NK-92 (cell line): Measurements from ENCODE around the gene EPHA6.
"Not testable (repeated sequence)": the region's sequence is repeated elsewhere in the genome, so short reads cannot be mapped to it uniquely, and the experiment has no call there.

Experiments
- DNase-seq: peaks from one replicate; lab custom pipeline; 2025; ENCODE audit not compliant: unreplicated experiment; lab: John Stamatoyannopoulos, UW

EPHA6 gene

DNA sequence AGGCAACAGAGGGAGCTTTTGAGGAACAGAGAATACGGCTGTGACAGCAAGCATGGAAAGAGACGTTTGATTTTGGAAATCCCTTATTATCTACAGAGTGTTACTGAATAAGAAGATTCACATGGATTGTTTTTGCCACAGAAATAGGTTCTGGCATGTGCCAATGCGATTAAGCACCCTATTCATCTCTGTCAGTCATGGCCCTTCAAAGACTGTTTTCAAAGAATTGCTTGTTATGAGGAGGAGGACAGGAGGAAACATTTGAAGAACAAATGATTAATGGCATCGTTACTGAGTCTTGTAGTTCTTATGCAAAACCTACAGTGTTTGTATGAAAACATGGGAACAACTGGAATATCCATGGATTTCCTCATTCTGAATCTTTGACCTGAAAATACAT lies 86.2 kb downstream of the EPHA6 start:
- DNase-seq: no peak

DNA sequence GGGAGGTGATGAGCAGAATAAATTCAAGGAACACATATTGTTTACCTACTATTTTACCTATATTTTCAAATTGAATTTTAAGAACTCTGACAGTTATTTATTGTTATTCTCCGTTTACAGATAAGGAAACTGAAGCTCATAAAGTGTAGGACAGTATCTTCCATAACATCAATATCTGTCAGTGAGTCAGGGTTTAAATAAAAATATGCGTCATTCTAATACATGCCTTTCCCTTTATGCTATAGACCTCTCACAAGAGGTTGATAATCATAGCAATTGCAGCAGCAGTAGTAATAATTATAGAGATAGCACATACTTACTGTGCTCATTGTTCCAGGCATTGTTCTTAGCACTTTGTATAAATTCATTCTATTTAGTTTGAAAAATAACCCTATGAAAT lies 101.1 kb downstream of the EPHA6 start:
- no peak for DNase-seq

DNA sequence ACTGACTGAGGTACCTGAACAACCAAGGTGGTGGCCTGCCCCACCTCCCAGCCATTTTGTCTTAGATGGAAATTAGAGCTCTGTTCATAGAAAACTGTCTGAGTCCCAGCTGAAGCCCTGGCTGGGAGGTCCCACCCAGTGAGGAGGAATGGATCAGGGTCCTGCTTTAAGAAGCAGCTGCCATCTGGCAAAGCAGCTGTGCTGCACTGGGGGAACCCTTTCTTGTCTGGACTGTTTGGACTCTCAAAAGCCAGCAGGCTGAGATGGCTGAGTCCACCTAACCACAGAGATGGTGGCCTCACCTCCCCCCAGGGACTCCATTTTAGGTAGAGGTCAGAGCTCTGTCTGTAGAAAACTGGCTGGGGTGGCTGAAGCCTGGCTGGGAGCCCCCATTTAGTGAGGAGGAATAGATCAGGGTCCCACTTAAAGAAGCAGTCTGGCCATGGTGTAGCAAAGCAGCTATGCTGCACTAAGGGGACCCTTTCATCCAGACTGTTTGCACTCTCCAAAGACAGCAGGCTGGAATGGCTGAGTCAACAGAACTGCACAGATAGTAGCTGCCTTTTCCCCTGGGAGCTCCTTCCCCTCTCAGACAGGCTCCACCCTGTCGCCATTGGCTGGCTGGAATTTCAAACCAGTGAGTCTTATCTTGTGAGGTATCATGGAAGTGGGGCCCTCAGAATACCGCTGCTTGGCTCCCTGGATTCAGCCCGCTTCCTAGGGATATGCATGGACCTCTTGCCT lies 116.9 kb downstream of the EPHA6 start:
- DNase-seq: no peak

DNA sequence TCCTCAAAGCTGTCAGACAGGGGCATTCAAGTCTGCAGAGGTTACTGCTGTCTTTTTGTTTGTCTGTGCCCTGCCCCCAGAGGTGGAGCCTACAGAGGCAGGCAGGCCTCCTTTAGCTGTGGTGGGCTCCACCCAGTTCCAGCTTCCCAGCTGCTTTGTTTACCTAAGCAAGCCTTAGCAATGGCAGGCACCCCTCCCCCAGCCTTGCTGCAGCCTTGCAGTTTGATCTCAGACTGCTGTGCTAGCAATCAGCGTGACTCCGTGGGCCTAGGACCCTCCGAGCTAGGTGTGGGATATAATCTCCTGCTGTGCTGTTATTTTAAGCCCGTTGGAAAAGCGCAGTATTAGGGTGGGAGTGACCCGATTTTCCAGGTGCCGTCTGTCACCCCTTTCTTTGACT lies 127.7 kb downstream of the EPHA6 start:
- not testable (repeated sequence) for DNase-seq

DNA sequence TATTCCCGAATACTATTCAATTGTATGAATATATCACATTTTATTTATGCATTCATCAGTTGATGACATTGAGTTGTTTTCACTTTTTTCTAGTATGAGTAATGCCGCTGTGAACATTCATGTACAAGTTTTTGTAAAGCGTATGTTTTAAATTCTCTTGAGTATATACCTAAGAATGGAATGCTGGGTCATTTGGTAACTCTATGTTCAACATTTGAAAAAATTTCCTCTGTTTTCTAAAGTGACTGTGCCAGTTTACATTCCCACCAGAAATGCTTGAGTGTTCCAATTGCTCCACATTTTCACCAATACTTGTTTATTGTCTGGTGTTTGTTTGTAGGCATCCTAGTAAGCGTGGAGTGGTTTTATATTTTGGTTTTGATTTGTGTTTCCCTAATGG lies 144.5 kb downstream of the EPHA6 start:
- DNase-seq: no peak

DNA sequence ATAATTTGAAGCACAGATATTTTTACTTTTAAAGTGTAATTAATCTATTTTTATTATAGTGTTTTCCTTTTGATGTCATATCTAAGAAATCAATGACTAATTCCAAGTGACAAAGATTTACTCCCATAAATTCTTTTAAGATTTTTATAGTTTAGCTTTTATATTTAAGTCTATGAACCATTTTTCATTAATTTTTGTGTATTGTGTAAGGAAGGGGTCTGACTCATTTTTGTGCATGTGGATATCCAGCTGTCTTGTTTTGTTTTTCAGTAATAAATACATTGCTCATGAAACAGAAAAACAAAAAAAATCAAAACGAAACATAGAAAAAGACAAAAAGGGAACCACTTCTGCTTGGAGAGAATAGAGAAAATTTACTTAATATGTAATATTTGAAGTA lies 145.1 kb downstream of the EPHA6 start:
- DNase-seq: no peak

DNA sequence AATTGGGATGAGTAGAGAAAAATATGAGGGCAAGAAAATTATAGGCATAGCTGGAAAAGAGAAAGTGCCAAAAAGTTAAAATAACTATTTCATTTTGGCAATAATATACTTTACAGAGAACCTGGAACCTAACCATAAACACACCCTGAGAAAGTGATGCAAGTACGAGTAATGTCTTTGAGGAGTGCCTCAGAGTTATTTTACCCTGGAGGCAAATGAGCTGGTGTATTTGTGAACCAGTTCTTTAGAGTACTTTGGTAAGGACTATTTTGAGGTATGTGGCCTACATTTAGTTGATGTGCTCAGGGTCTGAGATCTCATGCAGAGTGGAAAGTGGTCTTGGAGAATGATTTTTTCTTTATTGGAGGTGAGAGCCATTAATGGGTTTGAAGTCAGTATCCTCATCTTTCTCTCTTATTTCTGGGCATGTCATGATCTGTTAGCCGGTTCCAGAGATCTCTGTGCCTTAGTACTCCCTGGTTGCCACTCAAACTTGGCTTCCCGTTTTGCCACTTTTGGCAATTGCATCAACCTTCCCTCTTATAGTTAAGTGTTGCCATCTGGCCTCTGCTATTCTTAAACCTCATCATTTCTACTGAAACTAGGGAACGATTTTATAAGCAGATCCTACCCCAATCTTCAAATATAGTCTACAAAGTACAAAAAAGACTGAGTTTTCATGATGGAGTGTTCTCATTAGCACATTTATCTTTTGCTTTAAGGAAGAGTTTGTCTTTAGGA lies 145.7 kb downstream of the EPHA6 start:
- DNase-seq: no peak

DNA sequence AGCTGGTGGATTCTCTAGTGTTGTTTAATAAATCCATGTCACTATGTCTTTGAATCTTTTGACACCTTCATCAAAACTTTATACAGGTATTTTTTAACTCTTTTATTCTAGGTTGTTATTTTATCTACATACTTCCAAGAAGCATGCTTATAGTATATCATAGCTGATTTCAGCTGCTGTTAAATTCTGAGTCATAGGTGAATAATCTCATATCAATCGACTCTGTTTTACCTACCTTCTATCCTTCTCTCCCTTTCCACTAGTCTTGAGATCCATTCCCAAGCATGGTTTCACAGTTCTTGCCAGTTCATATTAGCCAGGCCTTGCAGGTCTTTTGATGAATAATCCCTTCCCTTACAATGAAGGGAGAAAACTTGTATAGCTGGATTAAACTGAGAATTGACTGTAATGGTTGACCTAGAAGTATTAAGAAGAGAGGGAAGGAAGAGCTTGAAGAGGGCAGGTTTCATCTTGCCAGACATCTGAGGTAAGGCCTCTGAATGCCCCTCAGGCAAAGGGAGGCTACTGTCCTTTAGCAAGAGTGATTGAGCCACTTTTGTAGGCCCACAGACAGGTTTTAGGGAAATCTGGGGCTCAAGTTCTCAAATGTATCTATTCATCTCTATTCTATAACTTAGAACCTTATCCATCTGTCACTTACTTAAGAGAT lies 146.4 kb downstream of the EPHA6 start:
- DNase-seq: no peak

DNA sequence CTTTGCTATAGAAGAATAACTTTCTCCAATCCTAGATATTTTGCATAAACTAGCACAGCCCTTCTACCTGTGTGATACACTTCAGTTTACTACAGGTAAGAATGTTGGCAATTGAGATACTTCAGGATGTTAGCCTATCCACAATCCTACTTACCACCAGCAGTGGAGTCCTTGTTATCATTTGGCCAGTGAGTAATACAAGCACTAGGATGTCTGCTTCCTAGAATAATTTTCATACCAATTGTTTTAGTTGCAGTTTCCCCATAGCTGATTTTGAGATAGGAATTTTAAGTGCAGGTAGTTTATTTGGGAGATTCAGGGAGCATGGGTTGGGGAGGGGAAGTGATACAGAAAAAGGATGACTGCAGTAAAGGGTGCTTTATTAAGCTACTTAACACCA lies 147.2 kb downstream of the EPHA6 start:
- no peak for DNase-seq

DNA sequence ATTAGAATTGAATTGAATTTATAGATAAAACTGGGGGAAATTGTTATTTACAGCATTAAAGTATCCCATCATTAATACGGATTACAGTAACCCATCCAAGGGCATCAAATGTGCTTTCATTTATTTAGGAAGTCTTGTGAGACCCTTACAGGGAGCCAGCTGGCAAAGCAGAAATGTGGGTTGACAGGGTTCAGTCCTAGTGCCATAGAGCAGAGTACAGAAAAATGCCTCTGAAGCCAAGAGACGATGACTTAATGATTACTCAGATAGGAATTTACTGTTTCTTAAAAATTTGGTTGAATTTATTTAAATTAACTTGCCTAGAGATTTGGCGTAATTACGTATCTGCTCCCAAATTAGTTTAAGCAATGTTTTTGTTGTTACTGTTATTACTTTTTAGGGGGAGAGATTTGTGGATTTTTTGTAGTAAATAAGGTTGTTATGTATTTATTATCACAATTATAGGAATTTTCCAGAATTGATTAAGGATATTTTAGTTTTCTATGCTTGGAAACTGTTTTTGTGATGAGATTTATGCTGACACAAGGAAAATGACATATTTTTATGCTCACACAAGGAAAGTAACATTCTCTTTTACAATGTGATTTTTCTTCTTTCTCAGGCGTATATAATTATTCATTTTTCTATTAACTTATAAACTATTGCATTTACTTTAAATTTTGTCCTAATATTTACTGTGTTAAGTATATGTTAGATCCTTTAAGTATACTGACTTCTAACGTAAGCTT lies 152.0 kb downstream of the EPHA6 start:
- DNase-seq: no peak

DNA sequence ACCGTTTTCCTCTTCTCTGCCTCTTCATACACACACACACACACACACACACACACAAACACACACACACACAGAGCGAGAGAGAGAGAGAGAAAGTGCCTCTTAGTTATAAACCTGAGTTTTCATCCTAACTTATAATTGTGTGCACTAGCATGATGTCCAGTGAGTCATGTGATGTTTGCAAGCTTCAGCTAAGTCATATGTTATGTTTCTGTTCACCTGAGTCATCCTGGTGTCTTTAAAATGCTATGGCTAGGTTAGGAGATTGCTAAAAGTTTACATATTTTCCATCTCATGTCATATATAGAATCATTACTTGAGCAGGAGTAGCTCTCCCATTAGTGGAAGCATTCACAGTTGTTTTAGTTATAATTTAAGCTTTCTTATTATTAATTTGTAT lies 155.8 kb downstream of the EPHA6 start:
- DNase-seq: no peak

DNA sequence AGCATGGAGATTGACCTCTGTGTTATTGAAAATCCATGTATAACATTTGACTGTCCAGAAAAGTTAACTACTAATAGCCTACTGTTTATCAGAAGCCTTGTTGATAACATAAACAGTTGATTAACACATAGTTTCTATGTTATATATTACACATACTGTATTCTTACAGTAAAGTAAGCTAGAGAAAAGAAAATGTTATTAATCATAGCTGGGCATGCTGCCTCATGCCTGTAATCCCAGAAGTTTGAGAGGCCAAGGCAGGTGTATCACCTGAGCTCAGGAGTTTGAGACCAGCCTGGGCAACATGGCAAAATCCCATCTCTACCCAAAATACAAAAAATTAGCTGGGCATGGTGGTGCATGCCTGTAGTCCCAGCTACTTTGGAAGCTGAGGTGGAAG lies 163.3 kb downstream of the EPHA6 start:
- no peak for DNase-seq

DNA sequence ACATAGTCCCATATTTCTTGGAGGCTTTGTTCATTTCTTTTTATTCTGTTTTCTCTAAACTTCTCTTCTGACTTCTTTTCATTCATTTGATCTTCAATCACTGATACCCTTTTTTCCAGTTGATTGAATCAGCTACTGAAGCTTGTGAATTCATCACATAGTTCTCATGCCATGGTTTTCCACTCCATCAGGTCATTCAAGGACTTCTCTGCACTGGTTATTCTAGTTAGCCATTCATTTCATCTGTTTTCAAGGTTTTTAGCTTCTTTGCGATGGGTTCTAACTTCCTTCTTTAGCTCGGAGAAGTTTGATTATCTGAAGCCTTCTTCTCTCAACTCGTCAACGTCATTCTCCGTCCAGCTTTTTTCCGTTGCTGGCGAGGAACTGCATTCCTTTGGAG lies 169.3 kb downstream of the EPHA6 start:
- DNase-seq: not testable (repeated sequence)

DNA sequence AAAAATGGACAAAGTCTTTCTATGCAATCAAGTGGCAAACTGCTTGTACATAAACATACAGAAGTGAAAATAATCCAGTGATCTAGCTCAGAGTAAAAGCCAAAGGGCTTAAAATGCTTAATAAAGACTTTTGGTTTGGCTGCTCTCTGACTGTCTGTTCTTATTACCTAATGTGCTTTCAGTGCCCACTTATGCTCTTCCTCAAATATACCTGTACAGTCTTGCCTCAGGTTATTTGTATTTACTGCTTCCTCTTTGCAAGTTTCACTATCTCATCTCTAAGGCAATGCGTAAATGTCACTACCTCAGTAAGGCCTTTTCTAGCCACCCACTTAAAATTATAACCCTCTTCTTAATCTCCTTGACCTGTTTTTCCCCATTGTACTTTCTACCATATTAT lies 171.8 kb downstream of the EPHA6 start:
- no peak for DNase-seq

DNA sequence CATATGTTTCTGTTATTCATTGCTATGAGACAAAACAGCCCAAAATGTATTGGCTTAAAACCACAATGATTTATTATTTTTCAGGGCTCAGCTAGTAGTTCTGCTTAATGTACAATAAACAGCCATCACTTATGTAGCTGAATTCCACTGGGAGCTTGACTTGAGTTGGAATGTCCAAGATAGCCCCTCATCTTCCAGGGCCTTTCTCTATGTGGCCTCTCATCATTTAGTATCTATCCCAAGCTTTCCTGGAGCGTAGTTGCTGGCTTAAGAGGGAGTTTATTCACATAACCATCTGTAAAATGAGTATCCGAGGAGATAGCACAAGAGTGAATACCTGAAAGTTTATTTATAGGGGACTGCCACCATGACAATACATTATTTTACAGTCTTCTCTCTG lies 176.8 kb downstream of the EPHA6 start:
- no peak for DNase-seq

DNA sequence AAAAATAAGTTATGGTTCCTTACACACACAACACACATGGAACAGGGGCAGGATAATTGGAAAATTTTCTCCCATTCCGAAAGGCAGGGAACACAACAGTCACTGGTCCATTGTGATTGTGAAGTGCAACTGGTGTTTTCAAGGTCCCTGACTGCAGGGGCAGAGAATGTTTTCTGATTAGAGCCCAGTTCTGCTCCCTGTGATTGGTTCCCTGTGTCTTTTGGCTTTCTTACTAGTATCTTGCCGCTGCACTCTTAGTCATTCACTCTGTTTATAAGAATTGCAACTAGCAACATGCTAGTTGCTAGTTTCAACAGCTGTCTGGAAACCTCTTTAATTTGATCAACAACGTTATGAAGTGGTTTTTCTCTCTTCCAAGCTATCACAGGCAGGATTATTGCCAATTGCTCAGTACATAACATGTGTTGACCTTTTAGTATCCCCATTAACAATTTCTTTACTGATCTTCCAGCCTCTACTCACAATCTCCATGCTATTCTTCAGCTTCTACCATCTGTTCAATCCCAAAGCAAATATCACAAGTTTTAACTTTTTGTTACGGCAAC lies 177.5 kb downstream of the EPHA6 start:
- no peak for DNase-seq

DNA sequence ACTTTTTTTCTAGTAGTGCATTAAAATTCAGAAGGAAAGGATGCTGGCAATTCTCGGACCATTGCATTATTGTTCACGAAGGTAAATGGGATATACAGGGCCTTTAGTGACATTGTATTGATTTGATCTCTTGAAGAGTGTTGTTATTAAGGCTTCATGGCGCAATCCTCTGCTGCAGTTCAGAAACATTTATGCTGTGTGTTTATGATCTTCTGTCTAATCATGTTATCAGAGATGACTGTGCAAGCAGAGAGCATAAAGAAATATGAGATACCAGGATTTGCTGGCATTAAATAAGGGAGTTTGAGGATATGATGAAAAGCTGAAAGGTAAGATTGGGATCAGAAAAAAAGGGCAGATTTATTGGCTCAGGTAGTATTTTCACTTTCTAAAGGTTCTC lies 180.6 kb downstream of the EPHA6 start:
- DNase-seq: no peak

DNA sequence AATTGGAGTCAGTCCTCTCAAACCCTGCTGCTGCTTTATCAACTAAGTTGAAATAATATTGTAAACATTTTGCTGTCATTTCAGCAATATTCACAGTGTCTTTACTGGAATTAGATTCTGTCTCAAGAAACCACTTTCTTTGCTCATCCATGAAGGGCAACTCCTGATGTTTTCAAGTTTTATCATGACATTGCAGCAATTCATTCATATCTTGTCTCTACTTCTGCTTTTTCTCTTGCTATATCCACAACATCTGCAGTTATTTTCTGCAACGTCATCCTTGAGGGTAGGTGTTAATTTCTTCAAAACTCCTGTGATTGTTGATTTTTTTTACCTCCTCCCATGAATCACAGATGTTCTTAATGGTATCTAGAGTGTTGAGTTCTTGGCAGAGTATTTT lies 181.6 kb downstream of the EPHA6 start:
- DNase-seq: no peak

DNA sequence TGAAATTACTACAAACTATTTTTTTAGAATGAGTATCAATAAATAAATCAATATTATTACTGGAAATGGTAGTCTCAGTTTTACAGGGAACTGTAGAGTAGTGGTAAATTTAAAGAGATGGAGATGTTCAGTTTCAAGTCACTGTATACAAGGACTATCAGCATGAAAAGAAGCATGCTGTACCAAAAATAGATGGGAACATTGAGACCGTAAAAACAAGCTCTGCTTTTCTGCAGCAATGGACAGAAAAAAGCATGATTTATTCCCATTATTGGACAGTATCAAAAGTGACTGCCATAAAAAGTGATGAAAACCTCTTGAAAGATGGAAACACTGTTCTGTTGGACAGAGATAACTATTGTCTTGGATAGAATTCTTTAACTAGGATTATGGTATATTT lies 187.2 kb downstream of the EPHA6 start:
- DNase-seq: no peak

DNA sequence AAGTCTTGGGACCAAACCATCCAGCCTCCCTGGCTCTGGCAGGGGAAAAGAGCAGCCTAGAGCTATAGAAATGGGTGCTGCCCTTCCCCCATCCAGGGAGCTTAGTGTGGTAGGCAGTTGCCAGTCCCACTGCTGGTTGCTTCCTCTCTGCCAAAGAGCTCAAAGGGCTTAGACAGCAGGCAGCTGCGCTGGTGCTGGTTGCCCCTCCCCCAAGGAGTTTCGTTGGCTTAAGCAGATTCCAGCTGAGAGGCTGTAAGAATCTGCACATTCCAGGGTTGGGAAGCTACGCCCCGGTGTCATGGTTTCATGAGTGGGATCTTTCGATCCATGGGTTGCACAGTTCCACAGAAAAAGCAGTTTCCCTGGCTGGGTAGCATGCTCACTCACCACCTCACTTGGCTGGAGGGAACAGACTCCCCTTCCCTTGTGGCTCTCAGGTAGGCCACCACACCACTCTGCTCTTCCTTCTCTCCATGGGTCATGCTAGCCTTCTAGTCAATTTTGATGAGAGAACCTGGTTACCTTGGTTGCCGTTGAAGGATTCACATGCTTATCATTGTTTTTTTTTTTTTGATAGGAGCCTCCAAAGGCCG lies 195.1 kb downstream of the EPHA6 start:
- no peak for DNase-seq
